ENCODE results near the gene FOXRED2. TPM values are rescaled to one million over a fixed set of nuclear protein-coding genes. Genes with fewer than 3 reads are reported as not detected.

FOXRED2 gene
- 3.9 and 6.5 TPM in 2 replicates for total RNA-seq

- Mint-ChIP-seq H3K27ac (peak within 1 kb of the TSS; percentile 63), H3K4me1 (peaks cover 17% of the 10 kb centered on the region), H3K36me3 (ENCODE audit: low read depth) (peaks cover 20% of the 10 kb centered on the region), H3K27me3 (no peaks in the 10 kb centered on the region), H3K9me3 (no peaks in the 10 kb centered on the region), H3K4me3 (peak within 1 kb of the TSS; percentile 76)
- POLR2A ChIA-PET, result interaction anchor here (0.5 to 2.3 kb wide), 16 partner anchors 10 to 513 kb away, joined by 3 to 21 read pairs (median 4); partner anchors contain the start of genes APOL2, EIF3D, MPST and TST
- ATAC-seq (ENCODE audit: low read depth), result peak; percentile 96
- CTCF ChIA-PET, result interaction anchor here (0.7 to 1.7 kb wide), 4 partner anchors 13 to 205 kb away, joined by 3 to 6 read pairs (median 4); partner anchors contain the start of gene TXN2
- DNase-seq, result peak; percentile 91
- intact Hi-C loops (cut with micrococcal nuclease), result loop anchor here (1.0 kb wide), 2 partner anchors 22 to 26 kb away; partner anchors contain the start of genes EIF3D and TXN2
- TF ChIP-seq CTCF (IDR thresholded peaks at IDR 0.05), result no peak
Observed at GRCh38 chr22:36506637-36507517, at the start of gene FOXRED2. FOXRED2 (minus strand) TSS chr22:36507040; CDS start chr22:36506422, 618 bp downstream.

GRCh38 chr22:36554098-36554497, 47.3 kb upstream of the FOXRED2 start:
- peak overlapping the region; percentile 41 for H3K27ac Mint-ChIP-seq
- H3K36me3 Mint-ChIP-seq (ENCODE audit: low read depth), result no peaks in the 10 kb centered on the region
- no peaks in the 10 kb centered on the region for H3K9me3 Mint-ChIP-seq
- no peak overlapping the region for H3K4me3 Mint-ChIP-seq
- no peak for DNase-seq
- no peaks in the 10 kb centered on the region for H3K27me3 Mint-ChIP-seq
- ATAC-seq (ENCODE audit: low read depth), result no peak
- POLR2A ChIA-PET, result interaction anchor here (0.6 kb wide), 1 partner anchor 46 kb away, joined by 4 read pairs; no protein-coding TSS in a partner anchor
- CTCF ChIA-PET, result no interaction called here
- intact Hi-C loops (cut with micrococcal nuclease), result no loop called here
- TF ChIP-seq CTCF (IDR thresholded peaks at IDR 0.05), result no peak
- peaks cover 46% of the 10 kb centered on the region for H3K4me1 Mint-ChIP-seq

- peak overlapping the region; percentile 91 for H3K27ac Mint-ChIP-seq
Observed at GRCh38 chr22:36552289-36552688, 45.4 kb upstream of the FOXRED2 start.

GRCh38 chr22:36550701-36551495, 44.1 kb upstream of the FOXRED2 start:
- no peak overlapping the region for H3K4me3 Mint-ChIP-seq
- H3K36me3 Mint-ChIP-seq (ENCODE audit: low read depth), result no peaks in the 10 kb centered on the region
- intact Hi-C loops (cut with micrococcal nuclease), result no loop called here
- ChIA-PET POLR2A (interaction anchor here (0.9 to 3.1 kb wide), 4 partner anchors 22 to 302 kb away, joined by 3 to 21 read pairs (median 6); partner anchors contain the start of genes EIF3D and IFT27), CTCF (interaction anchor here (1.1 to 1.9 kb wide), 2 partner anchors 306 to 426 kb away, joined by 3 to 7 read pairs; no protein-coding TSS in a partner anchor)
- no peak for DNase-seq
- H3K27ac Mint-ChIP-seq, result peak overlapping the region; percentile 19
- H3K9me3 Mint-ChIP-seq, result no peaks in the 10 kb centered on the region
- ATAC-seq (ENCODE audit: low read depth), result no peak
- TF ChIP-seq CTCF (IDR thresholded peaks at IDR 0.05), result no peak
- H3K27me3 Mint-ChIP-seq, result no peaks in the 10 kb centered on the region
- H3K4me1 Mint-ChIP-seq, result peaks cover 55% of the 10 kb centered on the region

More at GRCh38 chr22:36552289-36552688, 45.4 kb upstream of the FOXRED2 start:
- Mint-ChIP-seq H3K4me1 (peaks cover 53% of the 10 kb centered on the region), H3K4me3 (peak overlapping the region; percentile 44), H3K27me3 (no peaks in the 10 kb centered on the region), H3K36me3 (ENCODE audit: low read depth) (no peaks in the 10 kb centered on the region), H3K9me3 (no peaks in the 10 kb centered on the region)
- ChIA-PET POLR2A (interaction anchor here (0.6 to 3.1 kb wide), 8 partner anchors 20 to 1043 kb away, joined by 3 to 21 read pairs (median 4); partner anchors contain the start of genes EIF3D, FOXRED2 and IFT27), CTCF (interaction anchor here (0.8 to 2.0 kb wide), 6 partner anchors 17 to 430 kb away, joined by 3 to 7 read pairs (median 3); no protein-coding TSS in a partner anchor)
- DNase-seq (no peak), ATAC-seq (ENCODE audit: low read depth) (peak; percentile 93)
- no peak for TF ChIP-seq CTCF (IDR thresholded peaks at IDR 0.05)
- intact Hi-C loops (cut with micrococcal nuclease), result loop anchor here (1.0 kb wide), 2 partner anchors 23 to 224 kb away; partner anchors contain the start of genes EIF3D and IFT27
